Ovary (tissue), 3 donors: ENCODE results near the gene KCNQ4.

Experiments
- EP300 ChIP-seq: sonication (generic); formaldehyde crosslinking; IDR thresholded peaks from one replicate; pipeline ENCODE4 v1.6.1; 2017; ENCODE audit warnings: antibody characterized with exemption
- POLR2A ChIP-seq: fragments of 450-650 bp; IDR thresholded peaks from one replicate; pipeline ENCODE4 v1.6.1; 2017; ENCODE audit warnings: antibody characterized with exemption, mild to moderate bottlenecking, moderate library complexity
- TF ChIP-seq, protein P1 (sequence below), 3 donors: fragments of 450-650 bp in 2 of 3; fragments of 200-600 bp in 1 of 3; IDR thresholded peaks; one replicate each; pipeline versions ENCODE4 v1.5.1 to v1.8.0; 2016 to 2022; ENCODE audit warnings: antibody characterized with exemption in 3 of 3, mild to moderate bottlenecking in 1 of 3
- donor health status: DM: no; HTN: no; CAD: no.

DNA sequence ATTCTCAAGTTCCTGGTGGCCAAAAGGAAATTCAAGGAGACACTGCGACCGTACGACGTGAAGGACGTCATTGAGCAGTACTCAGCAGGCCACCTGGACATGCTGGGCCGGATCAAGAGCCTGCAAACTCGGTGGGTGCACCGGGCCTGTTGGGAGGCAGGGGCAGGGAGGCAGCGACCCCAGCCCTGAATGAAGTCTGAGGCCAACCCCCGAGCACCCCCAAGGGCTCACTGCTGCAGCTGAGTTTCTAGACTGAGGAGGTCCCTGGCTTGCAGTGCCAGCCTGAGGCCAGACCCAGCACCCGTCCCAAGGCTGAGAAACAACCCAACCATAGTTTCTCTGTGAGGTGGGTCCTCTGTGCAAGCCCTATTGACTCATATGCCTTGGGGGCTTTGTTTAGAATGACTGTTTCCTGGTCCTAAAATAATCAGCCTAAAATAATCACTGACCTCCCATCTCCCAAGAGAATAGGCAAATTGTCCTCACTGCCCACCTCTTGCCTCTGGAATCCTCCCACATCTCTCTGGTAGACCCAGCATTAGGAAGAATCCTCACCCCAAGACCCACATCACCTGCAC is 51.5 kb downstream of the KCNQ4 start:
- TF ChIP-seq, protein P1, sequence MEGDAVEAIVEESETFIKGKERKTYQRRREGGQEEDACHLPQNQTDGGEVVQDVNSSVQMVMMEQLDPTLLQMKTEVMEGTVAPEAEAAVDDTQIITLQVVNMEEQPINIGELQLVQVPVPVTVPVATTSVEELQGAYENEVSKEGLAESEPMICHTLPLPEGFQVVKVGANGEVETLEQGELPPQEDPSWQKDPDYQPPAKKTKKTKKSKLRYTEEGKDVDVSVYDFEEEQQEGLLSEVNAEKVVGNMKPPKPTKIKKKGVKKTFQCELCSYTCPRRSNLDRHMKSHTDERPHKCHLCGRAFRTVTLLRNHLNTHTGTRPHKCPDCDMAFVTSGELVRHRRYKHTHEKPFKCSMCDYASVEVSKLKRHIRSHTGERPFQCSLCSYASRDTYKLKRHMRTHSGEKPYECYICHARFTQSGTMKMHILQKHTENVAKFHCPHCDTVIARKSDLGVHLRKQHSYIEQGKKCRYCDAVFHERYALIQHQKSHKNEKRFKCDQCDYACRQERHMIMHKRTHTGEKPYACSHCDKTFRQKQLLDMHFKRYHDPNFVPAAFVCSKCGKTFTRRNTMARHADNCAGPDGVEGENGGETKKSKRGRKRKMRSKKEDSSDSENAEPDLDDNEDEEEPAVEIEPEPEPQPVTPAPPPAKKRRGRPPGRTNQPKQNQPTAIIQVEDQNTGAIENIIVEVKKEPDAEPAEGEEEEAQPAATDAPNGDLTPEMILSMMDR (IDR thresholded peaks at IDR 0.05) = no peak
- no peak for TF ChIP-seq POLR2A
- no peak for TF ChIP-seq EP300
